Activated CD4-positive, CD25-positive, alpha-beta regulatory T cell treated with anti-CD3 and anti-CD28 coated beads, Interleukin-2, amount 50 U/mL, for 16 hours (primary cell): ENCODE results near the gene KMT2B.

Experiments used
- DNase-seq: peaks from one replicate; pipeline ENCODE4 v3.0.0-alpha.2; 2020; ENCODE audit warnings: low read depth, low spot score

The KMT2B gene

GRCh38 chr19:35777961-35778360 is 60.2 kb downstream of the KMT2B start:
- no peak for DNase-seq

- DNase-seq = no peak
Measured at GRCh38 chr19:35779033-35779432, 61.2 kb downstream of the KMT2B start.

GRCh38 chr19:35780058-35780457 is 62.3 kb downstream of the KMT2B start:
- DNase-seq = no peak

GRCh38 chr19:35780717-35781116 is 62.9 kb downstream of the KMT2B start:
- no peak for DNase-seq

GRCh38 chr19:35781650-35782049 is 63.8 kb downstream of the KMT2B start:
- DNase-seq = no peak

- DNase-seq = no peak
Measured at GRCh38 chr19:35782589-35782988, 64.8 kb downstream of the KMT2B start.

GRCh38 chr19:35783469-35784434 is 65.9 kb downstream of the KMT2B start:
- no peak for DNase-seq

GRCh38 chr19:35784503-35785338 is 66.9 kb downstream of the KMT2B start:
- DNase-seq = no peak

- no peak for DNase-seq
Measured at GRCh38 chr19:35785339-35785627, 67.5 kb downstream of the KMT2B start.

- DNase-seq = no peak
Measured at GRCh38 chr19:35786299-35787160, 68.7 kb downstream of the KMT2B start.

GRCh38 chr19:35787227-35787799 is 69.5 kb downstream of the KMT2B start:
- no peak for DNase-seq
